Thymus (tissue), 11 donors: ENCODE measurements around the gene KCNIP1. TPM values are rescaled to one million over a fixed set of nuclear protein-coding genes. Genes with fewer than 3 reads are reported as not detected.

ENCODE experiments used
- DNase-seq, 9 donors: peaks; one replicate each; pipeline ENCODE4 v3.0.0-alpha.2; 2013; ENCODE audit warnings: low spot score in 9 of 9, low read depth in 6 of 9, missing footprints in 1 of 9
- H3K27ac ChIP-seq, 2 donors: one replicate each; pipeline ENCODE4 v1.5.1; 2013; ENCODE audit warnings: control low read depth in 1 of 2, low read depth in 1 of 2, low read length in 1 of 2, mild to moderate bottlenecking in 1 of 2, moderate library complexity in 1 of 2
- H3K27me3 ChIP-seq, 2 donors: one replicate each; pipeline ENCODE4 v1.5.1; 2013; ENCODE audit warnings: low read length in 1 of 2; ENCODE audit not compliant: control insufficient read depth in 2 of 2, insufficient read depth in 1 of 2
- H3K36me3 ChIP-seq, 2 donors: one replicate each; pipeline ENCODE4 v1.5.1; 2013; ENCODE audit warnings: low read length in 1 of 2, mild to moderate bottlenecking in 1 of 2, moderate library complexity in 1 of 2; ENCODE audit not compliant: control insufficient read depth in 2 of 2, insufficient read depth in 2 of 2
- H3K4me1 ChIP-seq, 2 donors: one replicate each; pipeline ENCODE4 v1.5.1; 2013; ENCODE audit warnings: low read length in 2 of 2; ENCODE audit not compliant: control insufficient read depth in 2 of 2, insufficient read depth in 2 of 2
- H3K4me3 ChIP-seq, 2 donors: one replicate each; pipeline ENCODE4 v1.5.1; 2013; ENCODE audit warnings: low read length in 2 of 2, control low read depth in 1 of 2, mild to moderate bottlenecking in 1 of 2
- H3K9me3 ChIP-seq, 2 donors: one replicate each; pipeline ENCODE4 v1.5.1; 2013; ENCODE audit warnings: low read length in 1 of 2, mild to moderate bottlenecking in 1 of 2; ENCODE audit not compliant: control insufficient read depth in 2 of 2, insufficient read depth in 1 of 2
- WGBS: extraction: QIAGEN DNeasy Blood & Tissue Kit; methylation state at CpG from one replicate; pipeline ENCODE4 v1.1.7; 2013; 5-methylcytosine and 5-hydroxymethylcytosine counted together
- polyA plus RNA-seq: library from polyadenylated mRNA; stranded (reverse); fragments of 200-250 nt; gene quantifications from one replicate; pipeline ENCODE4 v1.2.3, GENCODE V29; 2013
- total RNA-seq: library from RNA; stranded (reverse); fragments of 120-200 nt; gene quantifications from one replicate; pipeline ENCODE4 v1.2.4, GENCODE V29; 2013
- donor health status: healthy.

Gene KCNIP1
- total and polyA plus RNA-seq, 2 donors: 0.09 to 0.23 TPM

GRCh38 chr5:170470808-170471404, 32.9 kb upstream of the KCNIP1 start:
- Histone ChIP-seq H3K9me3 (no peaks in the 10 kb centered on the region), H3K27me3 (no peaks in the 10 kb centered on the region), H3K4me3 (no peak overlapping the region), H3K36me3 (no peaks in the 10 kb centered on the region), H3K27ac (no peak overlapping the region), H3K4me1 (no peaks in the 10 kb centered on the region)
- no peak for DNase-seq
- 86% methylated on average over 8 of the region's 8 CpGs for WGBS

GRCh38 chr5:170471551-170472178, 32.2 kb upstream of the KCNIP1 start:
- no peaks in the 10 kb centered on the region for H3K4me1 ChIP-seq
- WGBS: 61% methylated on average over 8 of the region's 8 CpGs
- no peak overlapping the region for H3K27ac ChIP-seq
- H3K4me3 ChIP-seq: no peak overlapping the region
- DNase-seq: no peak
- no peaks in the 10 kb centered on the region for H3K9me3 ChIP-seq
- no peaks in the 10 kb centered on the region for H3K27me3 ChIP-seq
- no peaks in the 10 kb centered on the region for H3K36me3 ChIP-seq

GRCh38 chr5:170473642-170474041, 30.2 kb upstream of the KCNIP1 start:
- 78% methylated on average over 5 of the region's 5 CpGs for WGBS
- no peaks in the 10 kb centered on the region for H3K9me3 ChIP-seq
- no peaks in the 10 kb centered on the region for H3K27me3 ChIP-seq
- no peak overlapping the region for H3K27ac ChIP-seq
- H3K4me3 ChIP-seq: no peak overlapping the region
- no peaks in the 10 kb centered on the region for H3K36me3 ChIP-seq
- no peaks in the 10 kb centered on the region for H3K4me1 ChIP-seq
- no peak for DNase-seq

GRCh38 chr5:170474489-170475274, 29.1 kb upstream of the KCNIP1 start:
- Histone ChIP-seq H3K27me3 (no peaks in the 10 kb centered on the region), H3K36me3 (no peaks in the 10 kb centered on the region), H3K27ac (no peak overlapping the region), H3K4me3 (no peak overlapping the region), H3K9me3 (no peaks in the 10 kb centered on the region), H3K4me1 (no peaks in the 10 kb centered on the region)
- DNase-seq: no peak
- 93% methylated on average over 12 of the region's 12 CpGs for WGBS

- Histone ChIP-seq H3K4me3 (no peak overlapping the region), H3K27ac (no peak overlapping the region), H3K4me1 (no peaks in the 10 kb centered on the region), H3K27me3 (no peaks in the 10 kb centered on the region), H3K36me3 (no peaks in the 10 kb centered on the region), H3K9me3 (no peaks in the 10 kb centered on the region)
- no peak for DNase-seq
- WGBS: 45% methylated on average over 6 of the region's 6 CpGs
These were observed 28.4 kb upstream of the KCNIP1 start for GRCh38 chr5:170475294-170476000.

GRCh38 chr5:170476704-170477103, 27.1 kb upstream of the KCNIP1 start:
- Histone ChIP-seq H3K27me3 (no peaks in the 10 kb centered on the region), H3K27ac (no peak overlapping the region), H3K36me3 (no peaks in the 10 kb centered on the region), H3K4me3 (no peak overlapping the region), H3K4me1 (no peaks in the 10 kb centered on the region), H3K9me3 (no peaks in the 10 kb centered on the region)
- DNase-seq: no peak
- WGBS: 95% methylated on average over 3 of the region's 3 CpGs

- H3K27me3 ChIP-seq: no peaks in the 10 kb centered on the region
- H3K4me1 ChIP-seq: no peaks in the 10 kb centered on the region
- no peaks in the 10 kb centered on the region for H3K9me3 ChIP-seq
- no peak overlapping the region for H3K4me3 ChIP-seq
- H3K27ac ChIP-seq: no peak overlapping the region
- H3K36me3 ChIP-seq: no peaks in the 10 kb centered on the region
- DNase-seq: no peak
- 98% methylated on average over 1 of the region's 1 CpG for WGBS
These were observed 25.9 kb upstream of the KCNIP1 start for GRCh38 chr5:170477906-170478305.

- no peak for DNase-seq
- H3K27ac ChIP-seq: no peak overlapping the region
- H3K4me1 ChIP-seq: no peaks in the 10 kb centered on the region
- no peaks in the 10 kb centered on the region for H3K27me3 ChIP-seq
- H3K9me3 ChIP-seq: no peaks in the 10 kb centered on the region
- H3K4me3 ChIP-seq: no peak overlapping the region
- H3K36me3 ChIP-seq: no peaks in the 10 kb centered on the region
- 97% methylated on average over 6 of the region's 6 CpGs for WGBS
These were observed 25.5 kb upstream of the KCNIP1 start for GRCh38 chr5:170478306-170478705.

- DNase-seq: no peak
- H3K27ac ChIP-seq: no peak overlapping the region
- peaks cover 0 to 2% of the 10 kb centered on the region in 2 donors for H3K27me3 ChIP-seq
- WGBS: 73% methylated on average over 4 of the region's 4 CpGs
- no peaks in the 10 kb centered on the region for H3K9me3 ChIP-seq
- no peaks in the 10 kb centered on the region for H3K36me3 ChIP-seq
- no peak overlapping the region for H3K4me3 ChIP-seq
- peaks cover 0 to 5% of the 10 kb centered on the region in 2 donors for H3K4me1 ChIP-seq
These were observed 24.3 kb upstream of the KCNIP1 start for GRCh38 chr5:170479484-170479883.
